HG03039 (cell line): ENCODE data around the gene KLRK1.
"Not testable (repeated sequence)": the region's sequence is repeated elsewhere in the genome, so short reads cannot be mapped to it uniquely, and the experiment has no call there.

Experiments
- ATAC-seq: cut with Tn5 transposase; IDR thresholded peaks from one replicate; pipeline ENCODE4 v1.9.1; 2021; ENCODE audit warnings: mild to moderate bottlenecking, moderate library complexity; ENCODE audit not compliant: unreplicated experiment

KLRK1 gene

DNA sequence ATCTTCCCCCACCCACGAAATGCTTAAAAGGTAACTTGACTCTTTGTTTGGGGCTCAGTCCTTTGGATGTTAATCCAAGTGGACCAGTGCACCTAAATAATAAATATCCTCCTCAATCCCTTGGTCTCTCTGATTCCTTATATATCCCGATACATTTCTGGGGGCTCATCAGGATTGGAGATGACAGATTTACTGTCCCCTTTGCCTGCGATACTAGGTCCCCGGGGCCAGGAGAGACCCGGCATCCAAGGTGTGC is 26.3 kb downstream of the KLRK1 start:
- no peak for ATAC-seq

DNA sequence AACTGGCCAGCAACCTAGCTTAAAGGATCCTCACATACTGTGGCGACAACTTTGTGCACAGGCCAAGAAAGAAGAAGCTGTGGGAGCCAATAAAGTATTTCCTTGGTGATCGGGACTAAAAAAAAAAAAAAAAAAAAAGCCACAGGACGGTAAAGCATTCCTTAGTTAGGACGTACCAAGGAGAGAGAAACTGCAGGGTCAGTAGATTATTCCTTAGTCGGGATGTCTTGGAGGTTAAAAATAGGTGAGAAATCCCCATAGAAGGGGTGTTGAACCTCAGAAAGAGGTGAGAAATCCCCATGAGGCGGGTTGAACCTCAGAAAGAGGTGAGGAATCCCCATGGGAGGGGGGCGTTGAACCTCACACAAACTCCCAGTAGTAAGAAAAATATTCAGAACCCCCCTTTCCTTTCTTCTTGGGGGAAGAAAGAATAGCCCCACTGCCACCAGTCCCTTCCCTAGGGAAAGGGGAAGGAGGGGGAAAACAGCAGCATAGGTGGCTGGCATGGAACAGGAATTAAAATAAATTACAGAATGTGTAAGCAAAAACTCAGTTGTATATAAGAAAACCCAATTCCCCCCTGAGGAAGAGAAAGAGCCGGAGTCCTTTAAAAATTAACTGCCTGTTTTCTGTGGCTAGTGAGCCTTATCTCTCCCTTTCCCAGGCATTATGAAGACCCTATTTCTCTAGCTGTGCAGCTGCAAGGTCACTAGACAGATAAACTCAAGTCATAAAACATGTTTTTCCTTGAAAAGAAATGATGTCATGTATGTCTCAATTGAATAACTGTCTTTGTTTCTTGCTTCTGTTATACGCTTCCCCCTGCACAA is 26.8 kb downstream of the KLRK1 start:
- no peak for ATAC-seq

DNA sequence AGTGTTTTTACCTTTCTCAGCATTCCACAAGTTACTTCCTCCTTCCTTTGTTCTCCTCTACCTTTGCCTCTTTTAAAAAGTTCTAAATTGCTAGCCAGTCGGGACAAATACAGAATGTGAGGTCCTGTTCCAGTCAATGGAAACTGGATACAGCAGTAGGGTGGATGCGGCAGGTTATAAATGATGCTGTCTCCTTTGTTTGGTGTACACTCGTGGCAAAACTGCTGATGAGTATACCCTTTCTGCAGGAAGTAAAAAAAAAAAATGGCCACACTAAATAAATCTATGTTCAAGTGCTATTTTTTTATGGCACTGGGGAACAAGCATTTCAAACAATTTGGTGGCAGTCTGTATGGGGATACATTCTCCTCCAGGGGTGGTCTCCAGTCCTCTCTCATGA is 27.5 kb downstream of the KLRK1 start:
- ATAC-seq = no peak

DNA sequence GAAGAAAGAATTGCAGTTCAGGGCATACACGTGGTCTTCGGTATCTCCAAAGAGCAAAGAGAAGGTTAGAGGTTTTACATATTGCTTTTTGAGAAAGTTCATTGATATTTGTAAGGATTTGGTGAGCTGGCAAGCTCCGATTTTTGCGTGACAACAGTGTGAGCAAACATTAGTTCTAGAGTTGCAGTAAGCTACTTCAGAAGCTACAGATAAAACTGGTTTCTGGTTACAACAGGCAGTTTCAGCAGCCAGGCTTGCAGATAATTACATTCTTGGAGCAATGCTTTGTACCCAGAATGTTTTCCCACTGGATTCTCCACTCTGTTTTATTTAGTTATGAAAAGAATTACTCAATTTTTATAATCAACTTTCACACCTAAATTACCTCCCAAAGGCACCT is 28.2 kb downstream of the KLRK1 start:
- no peak for ATAC-seq

DNA sequence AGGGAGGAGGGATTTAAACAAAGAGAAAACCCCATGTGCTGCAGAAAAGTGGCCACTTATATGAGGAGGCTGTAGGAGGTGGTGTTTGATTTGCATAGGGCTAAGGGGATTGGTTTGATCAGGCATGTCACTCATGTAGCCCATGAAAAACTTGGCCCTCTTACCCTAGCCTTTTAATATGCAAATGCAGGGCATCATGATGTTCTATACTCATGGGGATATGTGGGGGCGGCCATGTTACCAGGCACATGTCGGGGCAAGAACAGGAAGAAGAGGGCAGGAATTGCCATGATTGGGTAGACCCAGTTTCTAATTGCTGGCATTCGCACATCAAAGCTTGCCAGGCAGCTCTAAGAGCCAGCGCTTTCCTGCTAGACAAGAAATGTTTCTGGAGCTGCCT is 28.8 kb downstream of the KLRK1 start:
- no peak for ATAC-seq

DNA sequence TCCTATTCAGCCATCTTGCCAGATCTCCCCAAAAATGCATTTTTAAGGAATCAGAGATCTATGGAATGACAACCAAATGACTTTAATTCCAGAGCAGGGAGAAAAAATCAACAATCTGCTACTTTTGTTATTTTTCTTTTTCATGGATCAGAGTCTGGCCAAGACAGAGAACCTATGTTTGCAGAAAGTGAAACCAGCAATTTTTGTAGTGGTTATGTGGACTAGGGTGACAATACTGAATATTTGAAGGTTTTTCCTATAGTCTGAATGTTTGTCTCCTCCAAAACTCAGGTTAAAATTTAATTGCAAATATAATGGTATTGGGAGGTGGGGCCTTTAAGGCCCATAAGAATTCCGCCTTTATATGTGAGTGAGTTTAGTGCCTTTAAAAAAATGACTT is 30.9 kb downstream of the KLRK1 start:
- ATAC-seq = no peak

DNA sequence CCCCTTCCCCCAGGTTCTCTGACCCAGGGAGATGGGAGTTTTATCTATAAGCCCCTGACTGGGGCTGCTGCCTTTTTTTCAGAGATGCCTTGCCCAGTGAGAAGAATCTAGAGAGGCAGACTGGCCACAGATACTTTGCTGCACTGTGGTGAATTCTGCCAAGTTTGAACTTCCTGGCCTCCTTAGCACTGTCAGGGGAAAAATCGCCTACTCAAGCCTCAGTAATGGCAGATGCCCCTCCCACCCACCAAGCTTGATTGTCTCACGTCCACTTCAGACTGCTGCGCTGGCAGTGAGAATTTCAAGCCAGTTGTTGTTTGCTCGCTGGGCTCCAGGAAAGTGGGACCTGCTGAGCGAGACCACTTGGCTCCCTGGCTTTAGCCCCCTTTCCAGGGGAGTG is 31.7 kb downstream of the KLRK1 start:
- no peak for ATAC-seq

DNA sequence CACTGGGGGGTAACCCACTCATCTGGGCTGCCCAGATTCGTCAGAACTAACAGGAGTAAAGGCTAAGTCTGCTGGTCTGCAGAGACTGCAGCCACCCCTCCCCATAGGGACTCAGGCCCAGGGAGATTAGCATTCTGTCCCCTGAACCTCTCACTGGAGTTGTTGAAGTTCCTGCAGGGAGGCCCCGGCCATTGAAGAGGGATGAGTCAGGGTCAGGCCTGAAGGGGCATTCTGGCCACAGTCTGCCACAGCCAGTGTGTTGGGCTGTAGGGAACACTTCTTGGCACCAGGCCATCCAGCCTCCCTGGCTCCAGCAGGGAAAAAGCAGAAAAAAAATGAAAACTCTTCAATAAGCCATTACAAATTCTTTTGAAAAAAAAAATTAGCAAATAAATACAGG is 35.3 kb downstream of the KLRK1 start:
- ATAC-seq = no peak

DNA sequence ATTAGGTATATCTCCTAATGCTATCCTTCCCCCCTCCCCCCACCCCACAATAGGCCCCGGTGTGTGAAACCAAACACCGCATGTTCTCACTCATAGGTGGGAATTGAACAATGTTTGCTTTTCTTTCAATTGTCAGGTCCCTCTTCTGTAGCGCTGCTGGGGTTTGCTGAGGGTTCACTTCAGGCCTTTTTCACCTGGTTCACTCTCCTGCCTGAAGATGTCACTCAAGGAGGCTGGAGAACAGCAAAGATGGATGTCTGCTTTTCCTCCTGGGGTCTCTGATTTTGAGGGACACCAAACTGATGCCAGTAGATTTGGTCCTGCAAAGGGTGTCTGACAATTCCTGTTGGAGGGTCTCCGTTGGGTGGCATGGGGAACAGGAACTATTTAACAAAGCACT is 35.8 kb downstream of the KLRK1 start:
- ATAC-seq = no peak

DNA sequence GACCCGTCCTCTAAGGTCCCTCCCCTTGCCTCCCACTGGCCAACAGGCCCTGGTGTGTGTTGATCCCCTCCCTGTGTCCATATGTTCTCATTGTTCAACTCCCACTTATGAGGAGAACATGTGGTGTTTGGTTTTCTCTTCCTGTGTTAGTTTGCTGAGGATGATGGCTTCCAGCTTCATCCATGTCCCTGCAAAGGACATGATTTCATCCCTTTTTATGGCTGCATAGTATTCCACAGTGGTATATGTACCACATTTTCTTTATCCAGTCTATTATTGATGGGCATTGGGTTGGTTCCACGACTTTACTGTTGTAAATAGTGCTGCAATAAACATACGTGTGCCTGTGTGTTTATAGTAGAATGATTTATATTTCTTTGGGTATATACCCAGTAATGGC is 38.4 kb downstream of the KLRK1 start:
- ATAC-seq = not testable (repeated sequence)

DNA sequence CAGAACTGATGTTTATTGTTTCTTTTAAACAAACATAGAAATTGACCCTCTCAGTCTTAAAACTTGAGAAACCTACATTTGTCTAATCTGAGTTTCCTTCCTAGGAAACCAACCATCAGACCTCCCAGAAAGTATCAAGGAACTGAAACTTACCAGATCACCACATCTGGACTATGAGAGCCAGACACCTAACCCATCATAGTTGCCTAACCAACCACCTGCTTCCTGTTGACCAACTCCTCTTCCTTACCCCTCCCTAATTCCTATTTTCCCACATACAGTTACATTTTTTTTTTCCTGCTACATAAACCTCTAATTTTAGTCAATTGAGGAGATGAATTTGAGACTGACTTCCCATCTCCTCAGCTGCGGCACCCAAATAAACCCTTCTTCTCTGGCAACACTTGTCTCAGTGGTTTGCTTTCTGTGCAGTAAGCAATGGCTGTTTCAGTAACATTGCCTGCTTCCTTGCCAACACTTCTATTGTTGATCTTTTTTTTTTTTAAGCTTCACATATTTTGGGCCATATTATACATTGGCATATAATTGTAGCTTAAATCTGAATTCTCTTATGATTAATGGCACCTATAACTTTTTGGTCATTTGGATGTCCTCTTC is 47.8 kb downstream of the KLRK1 start:
- no peak for ATAC-seq

DNA sequence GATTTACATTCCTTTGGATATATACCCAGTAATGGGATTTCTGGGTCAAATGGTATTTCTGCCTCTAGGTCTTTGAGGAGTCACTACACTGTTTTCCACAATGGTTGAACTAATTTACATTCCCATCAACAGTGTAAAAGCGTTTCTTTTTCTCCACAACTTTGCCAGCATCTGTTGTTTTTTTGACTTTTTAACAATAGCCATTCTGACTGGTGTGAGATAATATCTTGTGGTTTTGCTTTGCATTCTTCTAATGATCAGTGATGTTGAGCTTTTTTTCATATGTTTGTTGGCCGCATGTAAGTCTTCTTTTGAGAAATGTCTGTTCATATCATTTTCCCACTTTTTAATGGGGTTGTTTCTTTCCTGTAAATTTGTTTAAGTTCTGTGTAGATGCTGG is 48.9 kb downstream of the KLRK1 start:
- not testable (repeated sequence) for ATAC-seq

DNA sequence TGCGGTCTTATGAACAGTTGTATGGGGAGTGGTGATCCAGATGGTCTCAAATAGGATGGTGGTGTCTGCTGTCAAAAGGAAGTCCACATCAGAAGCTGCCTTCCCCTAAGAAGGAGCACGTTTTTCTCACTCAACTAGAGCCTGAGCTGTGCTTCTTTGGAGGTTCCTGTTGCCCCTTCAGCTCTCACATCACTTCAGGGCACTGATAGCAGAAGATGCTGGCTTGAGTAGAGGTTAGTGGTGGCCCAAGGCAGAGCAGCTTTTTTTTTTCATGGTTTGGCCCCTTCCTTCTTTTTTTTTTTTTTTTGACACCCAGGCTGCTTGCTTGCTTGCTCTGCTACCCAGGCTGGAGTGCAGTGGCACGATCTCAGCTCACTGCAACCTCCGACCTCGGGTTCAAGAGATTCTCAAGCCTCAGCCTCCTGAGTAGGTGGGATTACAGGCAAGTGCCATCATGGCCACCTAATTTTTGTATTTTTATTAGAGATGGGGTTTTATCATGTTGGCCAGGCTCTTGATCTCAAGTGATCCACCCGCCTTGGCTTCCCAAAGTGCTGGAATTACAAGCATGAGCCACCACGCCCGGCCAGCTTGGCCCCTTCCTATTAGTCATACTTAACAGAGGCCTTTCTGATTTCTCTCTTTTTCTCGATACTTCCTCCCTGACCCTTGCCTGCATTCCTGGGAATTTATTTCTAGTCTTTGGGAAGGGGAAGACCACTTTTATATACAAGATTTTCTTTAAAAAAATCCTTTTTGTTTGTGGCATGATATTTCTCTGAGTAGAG is 50.6 kb downstream of the KLRK1 start:
- no peak for ATAC-seq

DNA sequence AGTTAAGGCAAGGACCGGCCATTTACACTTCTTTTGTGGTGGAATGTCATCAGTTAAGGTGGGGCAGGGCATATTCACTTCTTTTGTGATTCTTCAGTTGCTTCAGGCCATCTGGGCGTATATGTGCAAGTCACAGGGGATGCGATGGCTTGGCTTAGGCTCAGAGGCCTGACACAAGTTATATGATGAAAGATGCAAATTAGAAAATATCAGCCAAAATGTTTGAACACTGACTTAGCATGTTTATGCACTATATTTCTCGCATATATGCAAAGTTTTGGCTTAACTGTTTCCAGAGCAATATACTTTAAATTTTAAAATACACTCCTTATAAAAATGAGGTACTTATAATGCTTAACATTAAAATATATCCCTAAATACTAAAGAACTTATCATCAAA is 51.4 kb downstream of the KLRK1 start:
- ATAC-seq = not testable (repeated sequence)

DNA sequence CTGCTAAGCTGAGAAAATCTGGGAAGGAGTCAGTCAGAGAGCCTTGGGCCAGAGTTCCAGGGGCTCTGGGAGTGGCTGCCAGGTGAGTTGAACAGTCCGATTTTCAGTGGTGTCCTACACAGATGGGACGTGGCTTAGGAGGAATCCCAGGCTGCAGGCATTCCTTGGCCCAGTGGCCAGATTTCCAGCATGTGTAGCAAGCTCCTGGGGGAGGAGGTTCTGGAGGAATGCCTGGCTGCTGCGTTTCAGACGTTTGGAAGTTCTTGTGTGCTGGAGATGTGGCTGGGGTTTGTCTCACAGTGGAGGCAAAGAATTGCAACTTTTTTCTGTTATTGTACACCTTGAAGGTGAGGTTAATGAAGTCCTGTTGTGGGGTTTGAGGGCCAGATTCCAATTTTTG is 53.6 kb downstream of the KLRK1 start:
- ATAC-seq = not testable (repeated sequence)

DNA sequence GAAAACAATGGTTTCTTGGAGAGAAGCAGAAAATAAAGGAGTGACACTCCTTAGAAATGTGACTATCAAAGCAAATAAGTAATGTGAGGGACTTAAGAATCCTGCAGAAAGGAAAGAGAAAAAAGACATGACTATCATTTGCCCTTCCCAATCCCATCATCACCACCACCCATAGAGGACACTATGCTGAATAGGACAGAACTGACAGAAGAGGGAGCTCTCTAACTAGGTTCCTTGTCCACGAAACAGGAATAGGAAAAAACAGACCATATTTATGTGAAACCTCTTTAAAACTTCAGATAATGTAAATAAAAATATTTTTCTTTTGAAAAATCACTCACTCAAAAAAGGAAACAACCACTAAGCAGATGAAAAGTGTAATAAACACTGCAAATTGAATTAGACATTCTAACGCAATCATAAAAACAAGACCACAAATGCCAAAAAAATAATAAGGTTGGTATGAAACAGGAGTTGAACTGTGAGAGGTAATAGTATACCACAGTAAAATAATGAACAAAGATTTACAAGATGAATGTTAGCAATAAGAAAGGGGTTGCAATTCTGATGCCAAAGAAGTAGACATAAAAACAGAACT is 58.1 kb downstream of the KLRK1 start:
- no peak for ATAC-seq

DNA sequence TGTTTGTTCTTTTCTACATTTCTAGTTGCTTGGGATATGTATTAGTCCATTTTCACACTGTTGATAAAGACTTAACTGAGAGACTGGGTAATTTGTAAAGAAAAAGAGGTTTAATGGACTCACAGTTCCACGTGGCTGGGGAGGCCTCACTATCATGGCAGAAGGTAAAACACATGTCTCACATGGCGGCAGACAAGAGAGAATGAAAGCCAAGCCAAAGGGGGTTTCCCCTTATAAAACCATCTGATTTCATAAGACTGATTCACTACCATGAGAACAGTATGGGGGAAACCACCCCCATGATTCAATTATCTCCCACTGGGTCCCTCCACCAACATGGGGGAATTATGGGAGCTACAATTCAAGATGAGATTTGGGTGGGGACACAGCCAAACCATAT is 61.1 kb downstream of the KLRK1 start:
- not testable (repeated sequence) for ATAC-seq
